ENCODE data around the gene CELF4. TPM values are rescaled to one million over a fixed set of nuclear protein-coding genes. Genes with fewer than 3 reads are reported as not detected.

CELF4 gene
- total RNA-seq, 1 experiment from 2014 or later, result 0.11 TPM

DNA sequence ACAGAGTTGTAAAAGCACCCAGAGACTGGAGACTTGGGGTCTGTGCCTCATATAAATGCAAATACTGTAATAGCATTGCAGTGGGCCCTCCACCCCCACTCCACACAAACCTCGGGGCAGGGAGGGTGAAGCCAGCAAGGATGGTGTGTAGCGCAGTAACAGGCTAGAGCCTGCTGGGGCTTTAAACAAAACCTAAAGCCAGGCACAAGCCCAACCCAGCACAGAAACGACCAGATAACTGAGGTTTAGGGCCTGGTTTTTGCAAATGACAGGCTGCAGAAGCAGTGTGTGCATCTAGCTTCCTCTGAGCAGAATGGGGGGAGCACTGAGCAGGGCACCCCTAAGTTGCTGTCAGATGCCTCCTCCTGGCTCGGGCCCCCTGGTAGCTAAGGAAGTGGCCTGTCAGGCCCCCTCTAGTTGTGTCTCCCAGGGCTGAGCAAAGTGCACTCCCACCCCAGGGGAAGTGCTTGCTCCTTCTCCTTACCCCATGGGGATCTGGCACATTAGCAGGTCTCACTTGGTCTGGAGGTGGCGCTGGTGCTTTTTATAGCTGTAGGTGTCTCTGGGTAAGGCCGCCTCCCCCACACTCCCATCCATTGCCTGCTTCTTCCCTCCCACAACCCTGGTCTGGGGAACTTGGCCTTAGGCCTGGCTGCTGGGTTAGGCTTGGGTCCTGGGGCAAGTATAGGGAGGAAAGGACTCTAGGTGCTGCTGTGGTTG, 135.1 kb downstream of the CELF4 start:
- TF ChIP-seq, protein P1, sequence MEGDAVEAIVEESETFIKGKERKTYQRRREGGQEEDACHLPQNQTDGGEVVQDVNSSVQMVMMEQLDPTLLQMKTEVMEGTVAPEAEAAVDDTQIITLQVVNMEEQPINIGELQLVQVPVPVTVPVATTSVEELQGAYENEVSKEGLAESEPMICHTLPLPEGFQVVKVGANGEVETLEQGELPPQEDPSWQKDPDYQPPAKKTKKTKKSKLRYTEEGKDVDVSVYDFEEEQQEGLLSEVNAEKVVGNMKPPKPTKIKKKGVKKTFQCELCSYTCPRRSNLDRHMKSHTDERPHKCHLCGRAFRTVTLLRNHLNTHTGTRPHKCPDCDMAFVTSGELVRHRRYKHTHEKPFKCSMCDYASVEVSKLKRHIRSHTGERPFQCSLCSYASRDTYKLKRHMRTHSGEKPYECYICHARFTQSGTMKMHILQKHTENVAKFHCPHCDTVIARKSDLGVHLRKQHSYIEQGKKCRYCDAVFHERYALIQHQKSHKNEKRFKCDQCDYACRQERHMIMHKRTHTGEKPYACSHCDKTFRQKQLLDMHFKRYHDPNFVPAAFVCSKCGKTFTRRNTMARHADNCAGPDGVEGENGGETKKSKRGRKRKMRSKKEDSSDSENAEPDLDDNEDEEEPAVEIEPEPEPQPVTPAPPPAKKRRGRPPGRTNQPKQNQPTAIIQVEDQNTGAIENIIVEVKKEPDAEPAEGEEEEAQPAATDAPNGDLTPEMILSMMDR (IDR thresholded peaks at IDR 0.05; ENCODE audit: insufficient read depth in 1 of 2, low read depth in 1 of 2, low read length in 1 of 2, severe bottlenecking in 1 of 2, unreplicated experiment in 1 of 2), result no peak
- no peak for DNase-seq
- ChIA-PET POLR2A (no interaction called here), CTCF (no interaction called here)
- Histone ChIP-seq H3K36me3 (ENCODE audit: control insufficient read depth, insufficient read depth, low read length) (no peaks in the 10 kb centered on the region), H3K4me3 (ENCODE audit: low read depth, low read length) (no peak overlapping the region), H3K9me3 (no peaks in the 10 kb centered on the region), H3K27me3 (replicated peaks; ENCODE audit: control insufficient read depth, insufficient read depth, low read length) (no peaks in the 10 kb centered on the region; the same call in 1 of the 2 replicates), H3K4me1 (no peaks in the 10 kb centered on the region)
- BruUV-seq (replicated peaks), result no TSS peak
- Mint-ChIP-seq H3K36me3 (ENCODE audit: insufficient read depth, unreplicated experiment) (no peaks in the 10 kb centered on the region), H3K27me3 (ENCODE audit: insufficient read depth, unreplicated experiment) (peaks cover 5% of the 10 kb centered on the region), H3K27ac (ENCODE audit: unreplicated experiment) (no peak overlapping the region), H3K4me1 (ENCODE audit: low read depth, unreplicated experiment) (no peaks in the 10 kb centered on the region), H3K4me3 (ENCODE audit: unreplicated experiment) (no peak overlapping the region), H3K9me3 (ENCODE audit: unreplicated experiment) (no peaks in the 10 kb centered on the region)
- intact Hi-C loops (cut with micrococcal nuclease; ENCODE audit: unreplicated experiment), result no loop called here

DNA sequence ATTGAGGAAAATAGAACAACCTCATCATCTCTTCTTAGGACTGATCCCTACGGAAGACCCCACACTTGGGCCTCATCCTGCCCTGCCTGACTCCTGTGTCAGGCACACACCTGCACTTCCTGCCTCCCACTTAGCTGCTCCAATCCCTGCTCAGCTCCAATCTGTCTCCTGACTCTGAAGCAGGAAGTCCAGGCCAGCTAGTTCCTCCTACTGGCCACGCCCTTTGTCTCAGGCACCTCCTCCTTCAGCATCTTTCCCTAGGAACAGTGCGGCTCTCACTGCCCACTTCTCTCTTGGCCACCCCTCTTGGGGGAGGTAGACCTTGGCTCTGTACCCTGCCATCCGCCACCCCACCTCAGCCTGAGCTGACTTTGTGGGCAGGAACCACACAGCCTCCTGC, 135.8 kb downstream of the CELF4 start:
- H3K9me3 ChIP-seq, result no peaks in the 10 kb centered on the region
- no peak for DNase-seq
- no peaks in the 10 kb centered on the region for H3K36me3 Mint-ChIP-seq (ENCODE audit: insufficient read depth, unreplicated experiment)
- H3K4me1 Mint-ChIP-seq (ENCODE audit: low read depth, unreplicated experiment), result no peaks in the 10 kb centered on the region
- peaks cover 3% of the 10 kb centered on the region for H3K27me3 Mint-ChIP-seq (ENCODE audit: insufficient read depth, unreplicated experiment)
- no peak overlapping the region for H3K27ac Mint-ChIP-seq (ENCODE audit: unreplicated experiment)
- H3K36me3 ChIP-seq (ENCODE audit: control insufficient read depth, insufficient read depth, low read length), result no peaks in the 10 kb centered on the region
- ChIA-PET POLR2A (no interaction called here), CTCF (no interaction called here)
- no peaks in the 10 kb centered on the region for H3K9me3 Mint-ChIP-seq (ENCODE audit: unreplicated experiment)
- intact Hi-C loops (cut with micrococcal nuclease; ENCODE audit: unreplicated experiment), result no loop called here
- no TSS peak for BruUV-seq (replicated peaks)
- H3K4me3 Mint-ChIP-seq (ENCODE audit: unreplicated experiment), result no peak overlapping the region
- no peak overlapping the region for H3K4me3 ChIP-seq (ENCODE audit: low read depth, low read length)
- TF ChIP-seq, protein P1 (IDR thresholded peaks at IDR 0.05; ENCODE audit: insufficient read depth in 1 of 2, low read depth in 1 of 2, low read length in 1 of 2, severe bottlenecking in 1 of 2, unreplicated experiment in 1 of 2), result no peak
- H3K4me1 ChIP-seq, result no peaks in the 10 kb centered on the region
- H3K27me3 ChIP-seq (replicated peaks; ENCODE audit: control insufficient read depth, insufficient read depth, low read length), result no peaks in the 10 kb centered on the region

DNA sequence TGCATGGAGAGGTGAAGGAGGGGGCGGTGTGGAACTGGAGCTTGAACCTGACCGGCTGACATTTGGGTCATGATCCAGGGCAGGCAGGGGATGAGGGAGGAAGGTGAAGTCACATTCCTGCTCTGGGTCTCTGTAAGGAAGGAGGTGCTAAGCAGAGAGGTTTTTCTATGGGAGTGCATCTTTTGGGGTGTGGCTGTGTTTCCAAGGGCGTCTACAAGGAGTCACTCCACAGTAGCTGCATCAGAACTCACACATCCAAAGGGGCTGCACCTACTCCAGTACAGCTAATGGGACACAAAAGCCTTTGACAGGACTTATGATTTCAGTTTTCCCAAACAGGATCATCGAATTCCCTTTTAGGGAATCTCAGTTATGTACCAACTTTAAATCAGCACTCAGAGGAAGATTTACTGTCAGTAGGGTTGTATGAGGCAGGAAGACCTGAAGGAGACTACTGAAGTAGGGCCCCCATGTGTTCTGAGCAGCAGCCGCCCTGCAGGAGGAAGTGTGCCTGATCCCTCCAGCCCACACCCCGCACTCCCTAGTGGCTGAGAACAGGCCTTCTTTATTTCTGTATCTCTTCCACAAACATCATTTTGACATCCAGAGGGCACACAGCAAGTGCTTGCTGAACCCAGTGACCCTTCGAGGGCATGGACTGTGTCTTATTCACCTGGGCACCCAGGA, 137.2 kb downstream of the CELF4 start:
- POLR2A ChIA-PET, result no interaction called here
- CTCF ChIA-PET, result no interaction called here
- no peaks in the 10 kb centered on the region for H3K27me3 ChIP-seq (replicated peaks; ENCODE audit: control insufficient read depth, insufficient read depth, low read length)
- H3K9me3 ChIP-seq, result no peaks in the 10 kb centered on the region
- H3K27ac Mint-ChIP-seq (ENCODE audit: unreplicated experiment), result no peak overlapping the region
- TF ChIP-seq, protein P1 (IDR thresholded peaks at IDR 0.05; ENCODE audit: insufficient read depth in 1 of 2, low read depth in 1 of 2, low read length in 1 of 2, severe bottlenecking in 1 of 2, unreplicated experiment in 1 of 2), result no peak
- intact Hi-C loops (cut with micrococcal nuclease; ENCODE audit: unreplicated experiment), result no loop called here
- no peak overlapping the region for H3K4me3 ChIP-seq (ENCODE audit: low read depth, low read length)
- no peaks in the 10 kb centered on the region for H3K36me3 Mint-ChIP-seq (ENCODE audit: insufficient read depth, unreplicated experiment)
- no TSS peak for BruUV-seq (replicated peaks)
- no peaks in the 10 kb centered on the region for H3K36me3 ChIP-seq (ENCODE audit: control insufficient read depth, insufficient read depth, low read length)
- no peaks in the 10 kb centered on the region for H3K9me3 Mint-ChIP-seq (ENCODE audit: unreplicated experiment)
- peaks cover 3% of the 10 kb centered on the region for H3K27me3 Mint-ChIP-seq (ENCODE audit: insufficient read depth, unreplicated experiment)
- DNase-seq, result no peak
- no peaks in the 10 kb centered on the region for H3K4me1 ChIP-seq
- H3K4me1 Mint-ChIP-seq (ENCODE audit: low read depth, unreplicated experiment), result no peaks in the 10 kb centered on the region
- no peak overlapping the region for H3K4me3 Mint-ChIP-seq (ENCODE audit: unreplicated experiment)
